Measurements from ENCODE around the gene NOS2.

DNA sequence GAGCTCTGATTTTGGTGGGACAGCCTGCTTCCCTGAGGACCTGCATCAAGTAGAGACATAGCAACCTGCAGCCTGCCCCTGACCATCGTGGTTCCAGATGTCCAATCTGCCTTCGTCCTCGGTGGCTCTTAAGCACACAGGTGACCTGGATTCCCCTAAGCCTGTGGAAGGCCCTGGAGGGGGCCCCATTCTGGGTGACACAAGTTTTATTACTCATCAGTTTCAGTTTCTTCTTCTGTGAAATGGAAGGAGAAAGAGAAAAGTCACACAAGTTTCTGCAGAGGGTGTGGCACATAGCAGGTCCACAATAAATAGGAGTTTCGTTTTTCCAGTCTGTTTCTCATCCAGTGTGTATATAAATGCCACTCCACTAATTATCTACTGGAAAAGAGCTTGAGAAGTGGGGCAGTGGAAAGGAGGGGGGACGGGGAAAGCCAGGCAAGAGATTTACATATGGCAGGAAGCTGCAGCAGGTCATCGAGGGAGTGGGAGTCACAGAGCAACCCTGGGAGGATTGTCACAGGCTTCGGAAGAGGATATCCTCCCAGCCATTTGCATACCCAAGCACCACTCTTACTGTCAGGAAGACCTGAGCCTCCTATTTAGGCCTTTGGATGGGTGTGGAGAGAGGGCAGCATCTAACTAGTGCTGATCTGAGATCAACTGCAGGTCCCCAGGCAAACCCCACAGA, 10.0 kb upstream of the NOS2 start:
- TF ChIP-seq POLR2A (IDR thresholded peaks at IDR 0.05) (no peak), POLR2AphosphoS5 (IDR thresholded peaks at IDR 0.05) (no peak)
- TF ChIP-seq, protein P1, sequence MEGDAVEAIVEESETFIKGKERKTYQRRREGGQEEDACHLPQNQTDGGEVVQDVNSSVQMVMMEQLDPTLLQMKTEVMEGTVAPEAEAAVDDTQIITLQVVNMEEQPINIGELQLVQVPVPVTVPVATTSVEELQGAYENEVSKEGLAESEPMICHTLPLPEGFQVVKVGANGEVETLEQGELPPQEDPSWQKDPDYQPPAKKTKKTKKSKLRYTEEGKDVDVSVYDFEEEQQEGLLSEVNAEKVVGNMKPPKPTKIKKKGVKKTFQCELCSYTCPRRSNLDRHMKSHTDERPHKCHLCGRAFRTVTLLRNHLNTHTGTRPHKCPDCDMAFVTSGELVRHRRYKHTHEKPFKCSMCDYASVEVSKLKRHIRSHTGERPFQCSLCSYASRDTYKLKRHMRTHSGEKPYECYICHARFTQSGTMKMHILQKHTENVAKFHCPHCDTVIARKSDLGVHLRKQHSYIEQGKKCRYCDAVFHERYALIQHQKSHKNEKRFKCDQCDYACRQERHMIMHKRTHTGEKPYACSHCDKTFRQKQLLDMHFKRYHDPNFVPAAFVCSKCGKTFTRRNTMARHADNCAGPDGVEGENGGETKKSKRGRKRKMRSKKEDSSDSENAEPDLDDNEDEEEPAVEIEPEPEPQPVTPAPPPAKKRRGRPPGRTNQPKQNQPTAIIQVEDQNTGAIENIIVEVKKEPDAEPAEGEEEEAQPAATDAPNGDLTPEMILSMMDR (IDR thresholded peaks at IDR 0.05) = no peak
